GM18951 (cell line): ENCODE measurements around the gene NTMT2.

ENCODE experiments used
- POLR2A ChIP-seq: IDR thresholded peaks from 4 replicates; pipeline ENCODE4 v1.6.1; 2011; ENCODE audit warnings: mild to moderate bottlenecking; ENCODE audit not compliant: insufficient read length, insufficient read depth; ENCODE audit errors: extremely low read depth
- in situ Hi-C: fragments of 300-500 bp; cut with MboI; formaldehyde crosslinking; loops from one replicate; pipeline ENCODE4 v1.12.0; 2022; ENCODE audit warnings: low sequenced_read_pairs, mixed read lengths, inconsistent platforms; ENCODE audit not compliant: unreplicated experiment

Gene NTMT2

DNA sequence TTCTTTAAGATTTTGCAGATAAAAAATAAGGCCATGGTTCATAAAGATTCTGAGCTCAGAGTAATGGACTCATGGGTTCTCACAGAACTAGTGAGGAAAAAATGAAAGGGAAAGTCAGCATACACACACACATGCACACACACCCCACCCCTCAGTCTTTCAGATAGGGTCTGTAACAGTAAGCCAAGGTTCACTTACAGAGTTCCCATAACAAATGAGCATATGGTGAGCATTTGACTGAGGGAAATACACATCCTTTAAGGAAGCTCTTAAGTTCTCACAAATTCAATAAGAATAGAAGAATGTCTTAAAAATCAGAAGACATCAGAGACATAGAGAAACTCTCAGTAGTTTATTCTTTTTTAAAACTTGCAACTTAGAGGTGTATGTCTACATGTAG lies 57.9 kb downstream of the NTMT2 start:
- no peak for TF ChIP-seq POLR2A
- in situ Hi-C loops: no loop called here

DNA sequence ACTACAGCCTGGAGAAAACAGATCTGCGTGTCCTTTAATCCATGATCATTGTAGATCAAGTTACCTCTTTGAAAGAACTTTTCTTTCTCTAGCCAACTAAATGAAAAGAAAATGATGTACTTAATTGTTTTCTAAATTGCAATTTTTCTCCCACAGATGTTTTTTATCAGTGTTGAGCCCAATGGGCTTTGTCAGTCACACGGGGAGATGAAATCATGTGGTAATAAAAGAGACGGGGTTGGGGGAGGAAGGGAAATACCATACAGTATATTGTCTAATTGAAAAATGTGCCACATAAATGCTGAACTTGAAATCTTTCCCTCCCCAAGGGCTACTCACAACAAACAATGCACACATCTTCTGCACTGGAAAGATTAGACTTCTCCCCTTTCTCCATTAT lies 58.4 kb downstream of the NTMT2 start:
- TF ChIP-seq POLR2A: no peak
- in situ Hi-C loops: no loop called here

DNA sequence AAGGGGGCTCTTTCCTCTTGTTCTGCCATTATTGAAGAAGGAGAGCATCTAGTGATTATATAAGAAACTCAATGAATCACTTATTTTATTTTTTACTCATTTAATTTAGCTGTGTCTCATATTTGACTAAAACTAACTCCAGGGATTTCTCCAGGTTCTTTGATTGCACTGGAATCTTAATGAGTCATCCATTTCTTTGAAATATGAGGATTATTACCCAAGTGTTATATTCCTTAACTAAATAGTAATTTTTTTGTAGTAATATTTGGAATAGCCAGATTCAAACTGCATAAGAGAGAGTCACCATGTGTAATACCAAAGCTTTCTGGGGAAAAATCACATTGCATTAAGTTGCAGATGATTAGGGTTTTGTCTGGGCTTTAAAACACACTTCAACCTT lies 59.5 kb downstream of the NTMT2 start:
- no peak for TF ChIP-seq POLR2A
- in situ Hi-C loops: no loop called here

DNA sequence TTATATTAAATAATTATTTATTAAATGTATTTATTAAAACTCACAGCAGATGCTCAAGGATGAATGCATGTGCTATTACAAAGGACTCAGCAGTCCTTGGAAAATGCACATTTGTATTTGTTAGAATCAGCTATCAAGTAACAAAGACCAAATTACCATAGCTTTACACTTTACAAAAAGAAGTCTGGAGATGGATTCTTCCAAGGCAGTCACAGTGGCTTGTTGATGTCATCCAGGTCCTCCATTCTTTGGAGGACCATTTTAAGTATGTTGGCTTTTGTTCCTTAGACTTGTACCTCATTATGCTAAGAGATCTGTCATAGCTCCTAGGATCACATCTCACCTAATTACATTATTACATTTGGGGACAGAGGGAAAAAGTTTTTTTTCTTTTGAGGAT lies 63.4 kb downstream of the NTMT2 start:
- in situ Hi-C loops: no loop called here
- TF ChIP-seq POLR2A: no peak

DNA sequence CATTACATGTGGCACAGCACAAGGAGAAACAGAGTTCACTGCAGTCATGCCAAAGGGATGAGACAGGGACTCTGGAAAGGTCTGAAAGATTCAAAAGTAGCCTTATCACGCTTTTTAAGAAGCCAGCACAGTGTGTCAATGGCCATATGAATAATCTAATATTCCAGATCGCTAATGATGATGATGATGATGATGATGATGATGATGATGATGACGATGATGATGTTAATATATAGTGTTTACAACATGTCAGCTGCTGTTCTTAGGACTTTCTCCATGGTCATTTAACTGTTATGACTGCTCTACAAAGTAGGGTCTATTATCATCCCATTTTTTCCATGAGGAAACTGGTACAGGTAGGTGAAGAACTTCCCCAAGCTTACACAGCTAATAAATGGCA lies 64.4 kb downstream of the NTMT2 start:
- in situ Hi-C loops: no loop called here
- no peak for TF ChIP-seq POLR2A

DNA sequence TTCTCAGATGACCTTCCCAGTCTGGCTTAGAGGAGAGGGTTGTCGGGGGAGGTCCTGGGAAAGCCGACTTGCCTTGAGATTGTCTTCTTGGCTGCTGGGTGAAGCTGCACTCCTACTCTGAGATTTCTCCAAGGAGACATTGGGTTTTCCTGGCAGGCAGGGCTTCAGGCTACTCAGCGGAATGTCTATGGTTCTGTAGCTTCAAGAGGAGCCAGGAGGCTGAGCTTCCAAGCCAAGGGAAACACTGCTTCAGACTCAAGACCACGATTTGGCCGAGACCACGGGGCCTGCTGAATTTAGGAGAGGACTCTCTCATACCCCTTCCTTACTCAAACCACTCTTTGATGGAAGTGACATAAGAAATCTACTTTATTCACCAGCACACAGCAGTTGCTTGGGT lies 67.8 kb downstream of the NTMT2 start:
- in situ Hi-C loops: no loop called here
- TF ChIP-seq POLR2A: no peak

DNA sequence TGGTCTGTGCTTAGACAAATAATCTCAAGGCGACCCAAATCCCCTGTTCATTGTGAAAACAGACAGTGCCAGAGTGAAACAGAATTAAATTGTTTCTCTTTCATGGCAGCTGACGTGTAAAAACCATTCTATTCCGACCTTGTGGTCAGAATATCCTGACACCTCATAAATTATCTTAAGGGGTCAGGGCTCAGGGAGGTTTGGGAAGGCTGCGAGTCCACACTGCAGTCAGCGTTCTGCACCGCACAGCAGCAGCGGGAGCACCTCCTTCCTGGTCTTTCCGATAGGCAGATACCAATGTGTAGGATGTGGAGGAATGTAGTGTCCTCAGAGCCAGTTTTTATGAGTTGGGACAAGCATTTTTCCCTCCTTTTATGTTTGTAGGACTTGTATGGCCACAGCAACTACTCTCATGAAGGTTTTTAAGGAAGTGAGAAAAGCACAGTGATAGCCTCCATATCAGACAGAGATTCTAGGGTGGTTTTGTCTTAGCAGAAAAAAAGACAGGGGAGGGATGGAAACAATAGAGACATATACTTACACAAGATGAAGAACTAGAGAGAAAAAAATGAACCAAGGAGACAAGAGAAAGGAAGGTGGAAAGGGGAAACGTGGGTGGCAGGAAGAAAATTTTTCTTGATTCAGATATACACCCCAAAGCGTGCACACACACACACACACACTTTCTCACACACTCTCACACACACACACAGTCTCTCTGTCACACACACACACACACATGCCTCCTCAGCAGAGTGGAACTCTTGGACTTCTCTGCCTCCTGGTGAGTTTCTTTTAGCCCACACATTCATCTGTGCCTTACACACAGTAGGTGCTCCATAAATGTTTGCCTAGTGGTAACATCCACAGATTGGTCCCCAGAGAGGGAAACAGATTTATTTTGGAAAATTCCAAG lies 68.6 kb downstream of the NTMT2 start:
- in situ Hi-C loops: no loop called here
- TF ChIP-seq POLR2A: no peak

DNA sequence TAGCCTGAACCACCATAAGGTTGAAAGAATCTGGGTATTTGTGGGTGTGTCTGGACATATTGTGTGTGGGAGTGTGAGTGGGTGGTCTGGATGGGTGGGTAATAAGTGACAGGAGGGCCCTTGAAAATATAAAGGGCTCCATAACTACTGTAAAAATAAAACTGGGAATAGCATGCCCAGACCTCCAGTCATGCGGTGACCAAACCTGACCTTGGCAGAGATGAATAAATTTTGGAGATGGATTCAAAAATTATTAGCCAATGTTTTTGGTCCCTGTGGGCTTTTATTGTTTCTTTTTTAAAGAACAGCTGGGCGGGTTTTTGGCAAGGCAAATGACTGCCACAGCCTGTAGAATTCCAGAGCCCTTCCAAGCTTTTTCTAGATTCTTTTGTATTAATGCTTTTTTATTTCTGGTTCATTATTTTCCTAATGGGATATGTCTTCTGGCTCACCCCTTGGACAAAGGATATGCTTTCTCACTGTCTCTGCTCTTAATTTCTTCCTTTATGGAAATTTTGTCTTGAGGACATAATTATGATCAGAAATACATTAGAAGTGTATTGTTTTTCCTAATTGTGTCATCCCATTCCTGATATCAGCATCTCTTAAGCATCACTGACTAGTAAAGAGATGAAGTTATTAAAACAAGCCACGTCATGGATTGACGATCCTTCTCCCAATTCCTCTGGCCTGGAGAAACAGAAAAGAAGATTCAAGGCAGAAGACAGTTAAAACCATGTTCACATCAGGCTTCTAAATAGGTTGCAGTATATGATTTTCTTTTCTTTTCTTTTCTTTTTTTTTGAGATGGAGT lies 69.5 kb downstream of the NTMT2 start:
- no peak for TF ChIP-seq POLR2A
- in situ Hi-C loops: no loop called here

DNA sequence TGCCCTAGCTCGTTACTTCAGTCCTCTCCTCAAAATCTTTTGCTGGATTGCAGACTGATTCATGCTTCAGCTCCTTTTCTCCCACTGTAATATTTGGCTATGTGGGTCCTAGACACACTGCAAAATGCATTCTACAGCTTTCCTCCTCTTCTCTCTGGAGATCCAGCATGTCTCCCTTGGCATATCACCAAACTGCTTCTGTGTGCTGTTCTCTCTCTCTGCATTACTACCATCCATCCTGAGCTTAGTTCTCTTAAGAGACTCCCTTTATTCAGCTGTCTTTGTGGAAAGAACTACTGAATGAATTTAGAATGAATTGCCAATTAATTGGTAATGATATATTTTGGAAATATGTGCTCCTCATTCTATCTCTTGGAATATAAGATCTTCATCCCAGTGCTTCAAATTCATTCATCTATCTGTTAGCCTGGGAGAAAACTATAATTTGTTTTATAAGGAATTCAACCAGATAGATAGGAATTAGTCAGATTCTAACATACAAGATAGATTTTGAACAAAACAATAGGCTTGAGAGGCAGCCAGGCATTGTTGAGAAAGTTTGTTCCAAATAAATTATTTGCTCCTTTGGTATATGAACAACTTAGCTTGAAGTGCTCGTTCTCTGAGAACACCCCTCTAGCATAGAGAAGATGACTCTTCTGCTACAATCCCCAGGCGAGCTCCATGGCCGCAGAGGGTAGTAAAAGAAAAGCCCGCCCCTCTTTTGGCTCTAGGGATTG lies 71.9 kb downstream of the NTMT2 start:
- no peak for TF ChIP-seq POLR2A
- in situ Hi-C loops: no loop called here

DNA sequence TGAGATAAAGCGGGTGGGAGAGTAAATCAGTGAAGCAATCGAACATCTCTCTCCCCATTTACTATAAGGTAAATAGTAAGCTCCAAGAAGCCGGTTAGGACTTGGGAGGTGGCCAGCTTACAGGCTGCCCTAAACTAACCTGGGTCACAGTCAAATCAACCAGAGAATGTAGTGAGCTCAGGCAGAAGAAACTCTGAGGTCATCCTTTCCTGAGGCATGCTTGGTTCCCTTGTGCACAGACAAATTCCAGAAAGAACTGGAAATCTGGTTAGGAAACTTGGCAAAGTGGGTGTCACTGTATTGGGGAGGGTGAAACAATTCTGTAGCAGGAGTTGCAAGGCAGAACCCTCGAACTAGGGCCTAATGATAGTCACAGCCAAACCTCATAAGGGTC lies 72.5 kb downstream of the NTMT2 start:
- no peak for TF ChIP-seq POLR2A
- in situ Hi-C loops: no loop called here
